Stimulated activated effector memory CD8-positive, alpha-beta T cell treated with anti-CD3 and anti-CD28 coated beads, Interleukin-12 subunit alpha, Interleukin-12 subunit beta, amount 100 ng/mL, for 72 hours (primary cell): Measurements from ENCODE around the gene HNRNPK.

ENCODE experiments used
- ATAC-seq: fragments of 150-1000 bp; cut with Tn5 transposase; 2 replicates; pipeline ENCODE4 v1.10.0; 2021
- DNase-seq, 2 donors: peaks; one replicate each; pipeline ENCODE4 v3.0.0; 2021 to 2022; ENCODE audit warnings: low spot score in 2 of 2
- H3K27ac Mint-ChIP-seq: one replicate; pipeline ENCODE4 v1.8.0; 2022; ENCODE audit warnings: mild to moderate bottlenecking, mixed read lengths
- H3K36me3 Mint-ChIP-seq: one replicate; pipeline ENCODE4 v1.8.0; 2022; ENCODE audit warnings: mild to moderate bottlenecking, mixed read lengths
- H3K4me1 Mint-ChIP-seq: one replicate; pipeline ENCODE4 v1.8.0; 2022; ENCODE audit warnings: mixed read lengths
- H3K4me3 Mint-ChIP-seq: one replicate; pipeline ENCODE4 v1.8.0; 2022; ENCODE audit warnings: mild to moderate bottlenecking, mixed read lengths
- H3K9me3 Mint-ChIP-seq: one replicate; pipeline ENCODE4 v1.8.0; 2022; ENCODE audit warnings: mixed read lengths

Gene HNRNPK

GRCh38 chr9:83979812-83980394 lies at the start of gene HNRNPK:
HNRNPK (minus strand) TSS chr9:83980215; CDS start chr9:83978252, 1,963 bp downstream.
- Mint-ChIP-seq H3K36me3 (peaks cover 69% of the 10 kb centered on the region), H3K9me3 (no peaks in the 10 kb centered on the region), H3K27ac (peak within 1 kb of the TSS; percentile 100), H3K4me1 (peaks cover 36% of the 10 kb centered on the region), H3K4me3 (peak within 1 kb of the TSS; percentile 99)
- peak; percentile 99 to 100 for DNase-seq
- peak; percentile 91 for ATAC-seq

- Mint-ChIP-seq H3K27ac (no peak overlapping the region), H3K36me3 (no peaks in the 10 kb centered on the region), H3K4me3 (no peak overlapping the region), H3K4me1 (no peaks in the 10 kb centered on the region), H3K9me3 (no peaks in the 10 kb centered on the region)
- DNase-seq = no peak
- no peak for ATAC-seq
Observed at GRCh38 chr9:84027201-84027600, 47.2 kb upstream of the HNRNPK start.

DNA sequence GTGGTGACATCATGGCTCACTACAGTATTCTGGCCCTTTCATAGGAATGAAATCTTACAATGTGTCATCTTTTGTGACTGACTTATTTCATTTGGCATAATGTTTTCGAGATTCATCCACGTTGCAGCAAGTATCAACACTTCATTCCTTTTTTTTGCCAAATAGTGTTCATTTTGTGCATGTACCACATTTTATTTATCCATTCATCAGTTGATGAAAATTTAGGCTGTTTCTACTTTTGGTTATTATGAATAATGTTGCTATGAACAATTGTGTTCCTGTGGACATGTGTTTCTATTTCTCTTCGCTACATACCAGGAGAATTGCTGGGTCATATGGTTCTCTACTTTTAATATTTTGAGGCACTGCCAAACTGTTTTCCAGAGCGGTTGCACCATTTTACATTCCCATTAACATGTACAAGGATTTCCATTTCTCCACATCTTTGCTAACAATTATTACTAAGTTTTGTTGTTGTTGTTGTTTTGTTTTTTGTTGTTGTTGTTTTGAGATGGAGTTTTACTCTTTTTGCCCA lies 44.1 kb upstream of the HNRNPK start:
- no peaks in the 10 kb centered on the region for H3K9me3 Mint-ChIP-seq
- H3K4me1 Mint-ChIP-seq = no peaks in the 10 kb centered on the region
- H3K27ac Mint-ChIP-seq = no peak overlapping the region
- ATAC-seq (no peak), DNase-seq (no peak)
- H3K4me3 Mint-ChIP-seq = no peak overlapping the region
- no peaks in the 10 kb centered on the region for H3K36me3 Mint-ChIP-seq

GRCh38 chr9:84007662-84008061 lies 27.6 kb upstream of the HNRNPK start:
- Mint-ChIP-seq H3K4me3 (no peak overlapping the region), H3K27ac (no peak overlapping the region), H3K4me1 (no peaks in the 10 kb centered on the region), H3K9me3 (no peaks in the 10 kb centered on the region), H3K36me3 (no peaks in the 10 kb centered on the region)
- DNase-seq (no peak), ATAC-seq (no peak)

DNA sequence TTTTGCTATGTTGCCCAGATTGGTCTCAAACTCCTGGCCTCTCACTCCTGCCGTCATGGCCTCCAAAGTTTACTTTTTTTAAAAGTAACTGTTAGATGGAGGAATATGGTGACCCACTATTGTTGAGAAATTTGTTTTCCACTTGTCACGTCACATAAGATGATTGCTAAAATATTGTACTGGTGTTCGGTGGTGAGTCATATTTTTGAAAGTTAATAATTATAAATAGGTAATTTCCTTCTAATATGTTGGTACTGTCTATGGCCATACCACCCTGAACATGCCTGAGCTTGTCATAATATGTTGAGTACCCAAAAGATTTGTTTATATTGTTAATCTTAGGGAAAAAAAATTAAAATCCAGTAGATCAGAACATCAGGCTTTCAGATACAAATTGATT lies 23.2 kb upstream of the HNRNPK start:
- Mint-ChIP-seq H3K4me3 (no peak overlapping the region), H3K36me3 (peaks cover 28% of the 10 kb centered on the region), H3K9me3 (no peaks in the 10 kb centered on the region), H3K4me1 (peaks cover 11% of the 10 kb centered on the region), H3K27ac (no peak overlapping the region)
- no peak for DNase-seq
- no peak for ATAC-seq

DNA sequence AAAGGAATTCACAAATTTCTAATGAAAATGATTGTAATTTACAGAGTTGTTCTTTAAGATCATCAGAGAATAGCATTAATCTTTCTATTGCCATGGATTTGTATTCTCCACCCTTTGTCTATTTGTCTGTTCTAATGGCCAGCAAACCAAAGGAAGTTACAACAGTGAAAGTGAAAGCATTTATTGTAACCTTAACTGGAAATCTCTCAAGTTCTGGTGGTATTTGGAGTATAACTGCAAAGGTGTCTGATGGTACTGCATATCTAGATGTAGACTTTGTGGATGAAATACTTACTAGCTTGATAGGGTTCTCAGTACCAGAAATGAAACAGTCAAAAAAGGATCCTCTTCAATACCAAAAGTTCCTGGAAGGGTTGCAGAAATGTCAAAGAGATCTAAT lies 22.3 kb upstream of the HNRNPK start:
- Mint-ChIP-seq H3K4me3 (no peak overlapping the region), H3K27ac (no peak overlapping the region), H3K9me3 (no peaks in the 10 kb centered on the region), H3K4me1 (peaks cover 11% of the 10 kb centered on the region), H3K36me3 (peaks cover 28% of the 10 kb centered on the region)
- ATAC-seq = no peak
- no peak for DNase-seq

- Mint-ChIP-seq H3K4me3 (no peak overlapping the region), H3K9me3 (no peaks in the 10 kb centered on the region), H3K36me3 (peaks cover 28% of the 10 kb centered on the region), H3K27ac (no peak overlapping the region), H3K4me1 (peaks cover 11% of the 10 kb centered on the region)
- DNase-seq (no peak), ATAC-seq (no peak)
Observed at GRCh38 chr9:84001621-84002020, 21.6 kb upstream of the HNRNPK start.

GRCh38 chr9:84000186-84000585 lies 20.2 kb upstream of the HNRNPK start:
- ATAC-seq = no peak
- H3K9me3 Mint-ChIP-seq = no peaks in the 10 kb centered on the region
- DNase-seq = no peak
- no peak overlapping the region for H3K4me3 Mint-ChIP-seq
- H3K4me1 Mint-ChIP-seq = peaks cover 11% of the 10 kb centered on the region
- no peak overlapping the region for H3K27ac Mint-ChIP-seq
- peaks cover 32% of the 10 kb centered on the region for H3K36me3 Mint-ChIP-seq

GRCh38 chr9:83999141-83999918 lies 19.3 kb upstream of the HNRNPK start:
- Mint-ChIP-seq H3K4me3 (no peak overlapping the region), H3K27ac (no peak overlapping the region), H3K4me1 (peaks cover 11% of the 10 kb centered on the region), H3K9me3 (no peaks in the 10 kb centered on the region), H3K36me3 (peaks cover 37% of the 10 kb centered on the region)
- ATAC-seq (no peak), DNase-seq (no peak)

DNA sequence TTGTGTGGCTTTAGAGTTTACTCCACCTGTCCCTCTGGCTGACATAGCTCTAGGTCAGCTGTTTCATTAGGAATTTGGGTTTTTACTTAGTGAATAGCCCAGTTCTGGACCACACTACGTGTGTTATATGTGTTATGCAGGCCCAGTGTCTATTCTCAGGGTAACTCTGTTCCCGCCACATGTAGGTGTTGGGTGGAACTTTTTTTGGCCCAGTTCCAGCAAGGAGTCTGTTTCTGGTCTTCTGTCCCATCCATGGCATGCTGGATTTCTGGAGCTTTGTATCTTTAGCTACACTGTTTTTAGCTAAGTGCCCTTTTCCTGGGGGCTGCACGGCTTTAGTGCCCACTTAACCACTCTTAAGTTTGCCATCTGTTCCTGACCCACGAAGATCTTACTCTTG lies 16.1 kb upstream of the HNRNPK start:
- ATAC-seq = no peak

GRCh38 chr9:83992901-83993300 lies 12.9 kb upstream of the HNRNPK start:
- Mint-ChIP-seq H3K36me3 (peaks cover 40% of the 10 kb centered on the region), H3K4me1 (no peaks in the 10 kb centered on the region), H3K4me3 (no peak overlapping the region), H3K9me3 (no peaks in the 10 kb centered on the region), H3K27ac (no peak overlapping the region)
- DNase-seq (no peak), ATAC-seq (no peak)

More for the DNA sequence above, 16.1 kb upstream of the HNRNPK start:
- H3K9me3 Mint-ChIP-seq = no peaks in the 10 kb centered on the region
- DNase-seq = no peak
- H3K4me3 Mint-ChIP-seq = no peak overlapping the region
- H3K4me1 Mint-ChIP-seq = no peaks in the 10 kb centered on the region
- peaks cover 32% of the 10 kb centered on the region for H3K36me3 Mint-ChIP-seq
- H3K27ac Mint-ChIP-seq = no peak overlapping the region

DNA sequence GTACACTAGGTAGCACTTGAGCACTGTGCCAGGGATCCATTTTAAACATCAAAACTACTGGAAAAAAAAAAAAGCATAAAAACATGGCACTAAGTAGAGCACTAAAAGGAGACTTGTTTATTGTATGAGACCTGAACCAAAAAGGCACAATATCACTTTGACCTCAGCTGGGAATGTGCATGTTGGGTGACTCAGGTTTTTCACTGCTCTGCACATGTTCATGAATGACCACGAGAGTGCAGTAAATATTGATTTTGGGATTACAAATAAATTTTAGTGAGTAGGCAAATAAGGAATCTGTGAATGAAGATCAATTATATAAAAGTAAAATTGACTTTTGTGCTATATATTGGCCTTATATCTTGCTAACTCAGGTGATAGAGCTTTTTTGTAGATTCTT lies 12.4 kb upstream of the HNRNPK start:
- no peak for DNase-seq
- ATAC-seq = no peak
- H3K36me3 Mint-ChIP-seq = peaks cover 45% of the 10 kb centered on the region
- peaks cover 4% of the 10 kb centered on the region for H3K4me1 Mint-ChIP-seq
- no peak overlapping the region for H3K27ac Mint-ChIP-seq
- H3K9me3 Mint-ChIP-seq = no peaks in the 10 kb centered on the region
- no peak overlapping the region for H3K4me3 Mint-ChIP-seq

- no peak for DNase-seq
Observed at GRCh38 chr9:83991355-83991754, 11.3 kb upstream of the HNRNPK start.

DNA sequence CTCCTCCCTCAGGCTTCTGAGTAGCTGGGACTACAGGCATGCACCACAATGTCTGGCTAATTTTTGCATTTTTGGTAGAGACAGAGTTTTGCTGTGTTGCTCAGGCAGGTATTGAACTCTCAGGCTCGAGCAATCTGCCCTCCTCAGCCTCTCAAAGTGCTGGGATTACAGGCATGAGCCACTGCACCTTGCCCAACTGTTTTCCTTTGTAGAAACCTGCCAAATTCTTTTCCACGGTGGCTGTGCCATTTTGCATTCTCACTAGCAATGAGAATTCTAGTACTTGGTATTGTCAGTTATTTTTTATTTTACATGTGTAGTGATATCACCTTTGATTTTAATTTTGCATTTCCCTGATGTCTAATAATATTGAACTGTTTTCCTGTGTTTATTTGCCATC lies 8.4 kb upstream of the HNRNPK start:
- no peak overlapping the region for H3K27ac Mint-ChIP-seq
- peaks cover 47% of the 10 kb centered on the region for H3K36me3 Mint-ChIP-seq
- DNase-seq = no peak
- no peak for ATAC-seq
- no peaks in the 10 kb centered on the region for H3K9me3 Mint-ChIP-seq
- no peak overlapping the region for H3K4me3 Mint-ChIP-seq
- peaks cover 15% of the 10 kb centered on the region for H3K4me1 Mint-ChIP-seq

More at GRCh38 chr9:83991355-83991754, 11.3 kb upstream of the HNRNPK start:
- H3K4me3 Mint-ChIP-seq = no peak overlapping the region
- H3K27ac Mint-ChIP-seq = no peak overlapping the region
- H3K4me1 Mint-ChIP-seq = peaks cover 14% of the 10 kb centered on the region
- ATAC-seq = no peak
- H3K36me3 Mint-ChIP-seq = peaks cover 56% of the 10 kb centered on the region
- no peaks in the 10 kb centered on the region for H3K9me3 Mint-ChIP-seq

- no peak for DNase-seq
- peak overlapping the region; percentile 35 for H3K4me3 Mint-ChIP-seq
- no peaks in the 10 kb centered on the region for H3K9me3 Mint-ChIP-seq
- H3K4me1 Mint-ChIP-seq = peaks cover 22% of the 10 kb centered on the region
- ATAC-seq = no peak
- peak overlapping the region; percentile 50 for H3K27ac Mint-ChIP-seq
- peaks cover 56% of the 10 kb centered on the region for H3K36me3 Mint-ChIP-seq
Observed at GRCh38 chr9:83987402-83987791, 7.4 kb upstream of the HNRNPK start.
